ENCODE data around the gene RASSF5. TPM values are rescaled to one million over a fixed set of nuclear protein-coding genes. Genes with fewer than 3 reads are reported as not detected.

RASSF5 gene
- total and polyA plus RNA-seq, 3 donors from 2014 or later, result 4.3 to 8.4 (median 5.9) TPM

- 88% methylated on average over 18 of the region's 18 CpGs; no CpG with 5 or more reads in 1 of the 2 donors for WGBS, 2 donors
- no peak overlapping the region for H3K27ac ChIP-seq
- no peaks in the 10 kb centered on the region for H3K9me3 ChIP-seq
- no peaks in the 10 kb centered on the region for H3K36me3 ChIP-seq (ENCODE audit: low read depth, missing control alignments)
- H3K4me3 ChIP-seq, result no peak overlapping the region
- DNase-seq, result no peak
- intact Hi-C loops (cut with DNase I; ENCODE audit: low total_unique reads), result no loop called here
- H3K27me3 ChIP-seq, result no peaks in the 10 kb centered on the region
- no peak for TF ChIP-seq CTCF (IDR thresholded peaks at IDR 0.05)
- H3K4me1 ChIP-seq, result peaks cover 8% of the 10 kb centered on the region
Observed at GRCh38 chr1:206518206-206518605, 10.9 kb downstream of the RASSF5 start.

DNA sequence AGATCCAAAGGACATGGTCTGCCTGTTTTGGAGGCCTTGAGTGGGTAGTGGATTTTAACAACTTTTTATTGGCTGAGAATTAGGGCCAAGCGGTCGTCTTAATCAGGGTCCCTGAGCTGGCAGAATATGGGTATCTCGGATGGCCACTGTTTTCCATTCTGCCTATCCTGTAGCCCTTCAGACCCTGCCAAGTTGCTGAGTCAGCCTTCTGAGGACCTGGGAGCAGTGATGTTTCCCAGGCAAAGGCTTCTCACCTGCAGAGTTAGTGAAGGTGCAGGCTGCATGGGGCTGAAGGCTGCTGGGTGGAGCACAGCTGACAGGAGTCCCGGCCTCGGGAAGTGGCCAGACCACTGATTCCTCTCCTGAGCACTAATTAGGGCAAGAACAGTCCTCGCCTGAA, 11.4 kb downstream of the RASSF5 start:
- Histone ChIP-seq H3K27ac (no peak overlapping the region), H3K4me1 (peaks cover 6% of the 10 kb centered on the region), H3K4me3 (no peak overlapping the region), H3K27me3 (no peaks in the 10 kb centered on the region), H3K36me3 (ENCODE audit: low read depth, missing control alignments) (no peaks in the 10 kb centered on the region), H3K9me3 (no peaks in the 10 kb centered on the region)
- WGBS, 2 donors, result 86 to 87% methylated on average over 6 of the region's 6 CpGs
- no peak for DNase-seq
- TF ChIP-seq POLR2A (IDR thresholded peaks at IDR 0.05), result no peak
- TF ChIP-seq CTCF (IDR thresholded peaks at IDR 0.05), result no peak
- intact Hi-C loops (cut with DNase I; ENCODE audit: low total_unique reads), result no loop called here

DNA sequence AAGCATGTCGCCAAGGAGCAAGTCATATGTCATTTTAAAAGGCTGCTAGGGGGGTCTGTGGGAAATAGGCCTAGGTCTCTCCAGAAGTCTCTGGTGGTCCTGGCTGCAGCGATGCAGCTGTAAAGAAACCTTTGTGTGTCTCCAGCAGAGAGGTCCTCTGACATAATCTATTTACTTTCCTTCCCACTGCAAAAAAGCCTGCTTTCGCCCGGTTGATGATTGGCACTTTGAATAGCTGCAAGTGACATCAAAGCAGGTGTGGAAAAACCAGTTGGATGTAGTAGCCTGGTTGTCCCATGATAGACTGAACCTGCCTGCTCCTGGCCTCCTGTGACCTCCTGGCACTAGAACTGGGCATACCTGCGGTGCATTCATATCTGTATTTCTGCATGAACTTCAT, 13.8 kb downstream of the RASSF5 start:
- DNase-seq, result no peak
- intact Hi-C loops (cut with DNase I; ENCODE audit: low total_unique reads), result no loop called here
- no peaks in the 10 kb centered on the region for H3K27me3 ChIP-seq
- TF ChIP-seq CTCF (IDR thresholded peaks at IDR 0.05) (no peak), POLR2A (IDR thresholded peaks at IDR 0.05) (no peak)
- H3K36me3 ChIP-seq (ENCODE audit: low read depth, missing control alignments), result no peaks in the 10 kb centered on the region
- no peak overlapping the region for H3K27ac ChIP-seq
- 82 to 95% methylated on average over 5 of the region's 5 CpGs for WGBS, 2 donors
- H3K4me1 ChIP-seq, result peaks cover 5% of the 10 kb centered on the region
- H3K4me3 ChIP-seq, result no peak overlapping the region
- no peaks in the 10 kb centered on the region for H3K9me3 ChIP-seq

- Histone ChIP-seq H3K27me3 (no peaks in the 10 kb centered on the region), H3K4me1 (peaks cover 5% of the 10 kb centered on the region), H3K9me3 (no peaks in the 10 kb centered on the region), H3K27ac (no peak overlapping the region), H3K4me3 (no peak overlapping the region), H3K36me3 (ENCODE audit: low read depth, missing control alignments) (no peaks in the 10 kb centered on the region)
- no peak for DNase-seq
- intact Hi-C loops (cut with DNase I; ENCODE audit: low total_unique reads), result no loop called here
- TF ChIP-seq CTCF (IDR thresholded peaks at IDR 0.05) (no peak), POLR2A (IDR thresholded peaks at IDR 0.05) (no peak)
- WGBS, 2 donors, result 65 to 74% methylated on average over 8 of the region's 8 CpGs
Observed at GRCh38 chr1:206521694-206522402, 14.5 kb downstream of the RASSF5 start.

DNA sequence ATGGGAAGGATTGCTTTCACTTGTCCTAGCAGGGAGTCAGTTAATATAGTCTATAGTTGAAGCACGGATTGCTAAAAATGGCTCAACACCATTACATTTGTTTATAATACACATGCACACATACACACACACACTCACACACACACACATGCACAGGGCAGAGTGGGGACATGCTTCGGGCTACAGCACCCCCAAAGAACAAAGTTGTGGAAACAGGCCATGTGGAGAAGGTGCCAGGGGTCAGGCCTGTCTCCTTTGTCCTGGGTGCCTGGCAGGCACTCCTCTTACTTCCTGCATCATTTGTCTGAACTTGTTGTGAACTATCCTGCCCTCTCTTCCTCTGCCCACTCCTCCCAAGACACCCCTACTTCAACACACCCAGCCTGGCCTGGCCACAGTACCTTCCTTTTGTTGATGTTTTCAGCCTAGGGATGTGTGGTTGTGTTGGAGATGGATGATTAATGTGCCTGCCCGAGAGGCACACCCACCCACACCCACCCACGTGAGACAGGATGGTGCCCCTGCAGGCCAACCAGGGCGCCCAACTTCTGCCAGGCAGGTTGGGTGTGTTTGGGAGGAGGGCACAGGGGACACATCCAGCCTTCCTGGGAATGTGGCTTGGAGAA, 17.5 kb downstream of the RASSF5 start:
- DNase-seq, result no peak
- H3K4me1 ChIP-seq, result peaks cover 5% of the 10 kb centered on the region
- 66 to 81% methylated on average over 5 of the region's 5 CpGs for WGBS, 2 donors
- no peak overlapping the region for H3K27ac ChIP-seq
- no peaks in the 10 kb centered on the region for H3K9me3 ChIP-seq
- no peak for TF ChIP-seq POLR2A (IDR thresholded peaks at IDR 0.05)
- TF ChIP-seq CTCF (IDR thresholded peaks at IDR 0.05), result no peak
- no peak overlapping the region for H3K4me3 ChIP-seq
- H3K36me3 ChIP-seq (ENCODE audit: low read depth, missing control alignments), result no peaks in the 10 kb centered on the region
- intact Hi-C loops (cut with DNase I; ENCODE audit: low total_unique reads), result no loop called here
- H3K27me3 ChIP-seq, result no peaks in the 10 kb centered on the region
